Activated CD4-positive, alpha-beta T cell treated with anti-CD3 and anti-CD28 coated beads, Interleukin-2, amount 50 U/mL, for 48 hours (primary cell): ENCODE data around the gene GORASP1.

ENCODE experiments used
- DNase-seq, 2 experiments: peaks; one replicate each; pipeline ENCODE4 v3.0.0-alpha.2; 2020

GORASP1 gene

DNA sequence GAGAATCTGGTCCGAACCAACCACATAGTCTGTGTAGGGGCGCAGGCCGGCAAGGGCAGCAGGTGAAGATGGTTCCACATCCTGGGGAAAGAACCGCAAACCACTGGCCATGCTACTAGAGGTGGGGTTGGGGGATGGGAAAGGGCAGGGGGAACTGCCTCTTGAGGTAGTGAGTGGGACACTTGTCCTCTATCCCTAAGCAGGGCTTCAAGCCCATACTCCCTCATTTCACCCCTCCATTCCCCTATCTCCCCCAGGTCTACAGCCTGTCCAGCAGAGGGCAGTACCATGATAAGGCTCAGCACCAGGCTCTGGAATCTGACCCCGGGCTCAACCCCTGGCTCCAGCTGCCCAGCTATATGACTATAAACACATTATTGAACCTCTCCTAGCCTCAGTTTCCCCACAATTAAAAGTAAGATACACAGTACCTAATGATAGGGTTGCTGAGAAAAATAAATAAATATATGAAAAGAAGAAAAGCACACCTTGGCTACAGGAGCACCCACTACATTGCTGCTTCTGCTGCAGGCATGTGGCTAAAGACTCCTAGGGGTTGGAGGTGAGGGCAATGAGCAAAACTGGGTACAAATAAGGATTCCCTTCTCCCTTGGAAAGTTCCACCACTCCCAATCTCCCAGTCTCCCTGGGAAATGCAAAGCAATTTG is 6.3 kb downstream of the GORASP1 start:
- DNase-seq, result peak; percentile 47 to 54

DNA sequence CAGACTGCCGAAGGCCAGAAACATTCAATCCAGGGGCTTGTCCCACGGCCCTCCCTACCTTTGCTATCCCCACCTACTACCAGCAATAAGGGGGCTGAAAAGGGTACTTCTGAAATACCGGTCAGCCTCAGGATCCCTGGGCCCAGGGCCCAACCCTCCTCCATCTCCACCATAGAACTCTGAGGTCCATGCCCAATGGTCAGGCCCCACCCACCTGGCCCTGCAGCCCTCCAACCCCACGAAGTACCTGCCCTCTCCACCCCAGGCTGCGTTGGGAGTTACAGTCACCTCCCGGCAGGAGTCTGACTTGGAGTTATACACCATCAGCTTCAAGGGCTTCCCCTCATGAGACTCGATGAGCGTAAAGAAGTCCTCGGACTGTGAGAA is 6.9 kb downstream of the GORASP1 start:
- DNase-seq, result no peak

DNA sequence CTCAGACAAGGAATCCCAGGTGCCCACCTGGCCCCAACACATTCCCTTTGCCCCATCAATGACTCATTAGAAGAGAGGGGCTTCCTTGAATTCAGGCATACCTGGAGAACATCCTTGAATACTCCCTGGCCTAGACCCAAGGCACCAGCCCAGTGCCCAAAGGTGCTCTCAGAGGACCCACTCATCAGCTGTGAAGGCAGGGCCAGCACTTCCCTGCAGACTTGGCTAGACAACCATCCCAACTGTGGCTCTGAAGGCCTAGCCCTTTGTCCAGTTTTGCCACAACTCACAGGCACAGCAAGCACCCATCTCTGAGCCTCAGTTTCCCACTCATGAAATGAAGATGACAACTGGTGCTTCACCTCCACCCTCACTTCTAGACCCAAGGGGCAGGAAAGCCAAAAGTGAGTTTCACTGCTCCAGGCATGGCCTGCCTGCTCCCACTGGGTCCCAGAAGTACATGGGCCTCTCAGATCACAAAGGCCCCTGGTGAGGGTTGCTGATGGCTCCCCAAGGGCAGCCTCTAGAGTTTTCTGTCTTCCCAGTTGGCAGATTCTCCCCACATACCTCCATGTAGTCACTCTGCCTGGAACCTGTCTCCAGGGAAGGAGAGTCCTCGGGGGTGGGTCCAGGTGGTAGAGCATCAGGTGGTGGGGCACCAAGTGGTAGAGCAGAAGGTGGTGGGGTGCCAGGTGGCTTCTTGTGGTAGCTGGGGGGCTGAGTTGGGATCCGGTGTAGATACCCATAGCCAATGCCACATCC is 7.5 kb downstream of the GORASP1 start:
- DNase-seq, result no peak

DNA sequence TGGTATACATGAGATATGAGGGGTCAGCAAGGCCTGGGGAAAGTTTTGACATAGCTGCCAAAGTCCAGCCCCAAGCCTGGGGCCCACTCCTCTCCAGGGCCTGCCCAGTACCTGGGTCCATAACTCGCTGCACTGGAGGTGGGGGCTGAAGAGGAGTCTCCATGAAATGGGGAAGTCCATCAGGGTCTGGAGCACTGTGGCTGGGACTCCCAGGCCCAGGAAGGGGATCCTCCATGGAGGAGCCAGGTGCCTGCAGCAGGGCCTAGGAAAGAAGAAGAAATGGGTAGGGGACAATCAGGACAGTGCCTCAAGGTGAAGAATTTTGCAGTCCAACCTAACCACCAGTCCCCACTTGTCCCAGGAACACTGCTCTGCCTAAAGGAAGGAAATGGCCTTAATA is 8.2 kb downstream of the GORASP1 start:
- DNase-seq, result no peak

DNA sequence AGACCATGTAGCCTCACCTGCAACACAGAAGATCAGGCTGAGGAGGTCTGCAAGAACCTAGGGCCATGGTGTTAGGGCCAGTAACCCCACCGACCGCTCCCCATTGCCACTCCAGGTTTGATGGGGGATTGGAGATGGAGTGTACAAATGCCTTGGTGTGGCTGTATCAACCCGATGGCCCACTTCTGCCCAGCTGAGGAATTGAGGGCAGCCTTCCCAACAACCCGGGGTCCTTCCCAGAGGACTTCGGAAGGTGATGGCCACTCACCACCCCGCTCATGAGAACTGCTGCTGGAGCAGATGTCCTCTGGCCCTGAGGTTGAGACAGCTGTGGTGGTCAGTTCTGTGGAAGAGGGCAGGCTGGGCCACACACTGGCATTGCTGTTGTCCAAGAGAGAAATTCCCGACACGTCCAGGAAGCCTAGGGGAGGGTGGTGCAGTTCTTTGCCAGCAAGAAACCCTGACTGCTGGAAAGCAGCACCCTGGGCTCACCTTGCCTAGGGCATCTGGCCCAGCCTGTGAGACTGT is 8.9 kb downstream of the GORASP1 start:
- DNase-seq, result no peak

GRCh38 chr3:39097716-39098472 is 9.5 kb downstream of the GORASP1 start:
- no peak for DNase-seq

GRCh38 chr3:39096775-39097174 is 10.7 kb downstream of the GORASP1 start:
- DNase-seq, result no peak

DNA sequence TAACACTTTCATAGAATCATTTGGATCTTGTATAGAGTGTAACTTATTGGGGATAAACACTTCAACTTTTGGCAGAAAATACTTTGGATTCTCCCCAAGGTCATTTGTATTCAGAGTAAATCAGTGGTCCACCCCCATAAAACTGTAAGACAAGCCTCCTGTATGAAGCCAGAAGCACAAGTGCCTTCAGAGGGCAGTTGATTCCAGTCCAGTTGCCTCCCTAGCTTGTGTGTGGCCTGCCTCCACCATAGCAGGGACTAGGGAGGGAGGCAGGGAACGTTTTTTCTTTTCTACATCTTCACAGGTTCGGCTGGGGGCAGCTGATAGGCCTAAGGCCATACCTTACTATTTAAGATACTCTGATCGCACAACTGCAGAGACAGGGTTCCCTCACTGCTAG is 11.6 kb downstream of the GORASP1 start:
- DNase-seq, result no peak

GRCh38 chr3:39094851-39095677 is 12.4 kb downstream of the GORASP1 start:
- no peak for DNase-seq

DNA sequence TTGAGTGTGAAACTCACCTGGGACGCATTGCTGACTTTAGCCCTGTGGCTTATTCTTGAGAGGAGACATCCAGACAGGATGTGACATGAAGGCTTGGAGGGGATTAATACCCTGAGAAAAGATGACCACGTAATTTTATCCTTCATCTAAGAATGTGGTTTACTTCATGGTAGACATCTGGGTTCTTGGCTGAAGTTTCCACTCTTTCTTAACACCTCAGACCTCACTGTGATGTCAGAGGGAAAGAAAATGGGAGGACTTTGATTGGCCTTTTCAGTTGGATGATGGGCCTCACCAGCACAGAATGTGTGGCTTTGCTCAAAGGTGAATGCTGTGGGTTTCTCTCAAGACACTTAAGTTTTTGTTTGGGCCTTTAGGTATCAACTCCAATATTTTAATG is 16.5 kb downstream of the GORASP1 start:
- DNase-seq, result no peak

DNA sequence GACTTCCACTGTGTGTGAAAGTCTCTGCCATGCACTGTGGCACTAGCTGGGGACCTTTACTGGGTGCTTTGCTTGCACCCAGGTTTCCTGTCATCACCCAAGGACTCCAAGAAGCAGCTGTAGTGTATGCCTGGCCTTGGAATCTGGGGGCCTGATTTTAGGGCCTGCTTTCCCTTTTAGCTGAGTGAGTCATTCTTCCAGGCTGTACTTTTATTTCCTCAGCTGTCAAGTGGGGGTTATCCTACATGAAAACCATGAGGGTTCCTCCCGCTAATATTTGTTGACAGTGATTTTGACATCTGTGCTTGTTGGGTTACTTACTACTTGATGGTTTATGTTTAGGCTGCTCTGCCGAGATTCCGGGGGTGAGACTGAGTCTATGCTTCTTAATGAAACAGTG is 18.5 kb downstream of the GORASP1 start:
- no peak for DNase-seq

- no peak for DNase-seq
Observed at GRCh38 chr3:39088456-39088855, 19.0 kb downstream of the GORASP1 start.

- no peak for DNase-seq
Observed at GRCh38 chr3:39086144-39086543, 21.3 kb downstream of the GORASP1 start.

DNA sequence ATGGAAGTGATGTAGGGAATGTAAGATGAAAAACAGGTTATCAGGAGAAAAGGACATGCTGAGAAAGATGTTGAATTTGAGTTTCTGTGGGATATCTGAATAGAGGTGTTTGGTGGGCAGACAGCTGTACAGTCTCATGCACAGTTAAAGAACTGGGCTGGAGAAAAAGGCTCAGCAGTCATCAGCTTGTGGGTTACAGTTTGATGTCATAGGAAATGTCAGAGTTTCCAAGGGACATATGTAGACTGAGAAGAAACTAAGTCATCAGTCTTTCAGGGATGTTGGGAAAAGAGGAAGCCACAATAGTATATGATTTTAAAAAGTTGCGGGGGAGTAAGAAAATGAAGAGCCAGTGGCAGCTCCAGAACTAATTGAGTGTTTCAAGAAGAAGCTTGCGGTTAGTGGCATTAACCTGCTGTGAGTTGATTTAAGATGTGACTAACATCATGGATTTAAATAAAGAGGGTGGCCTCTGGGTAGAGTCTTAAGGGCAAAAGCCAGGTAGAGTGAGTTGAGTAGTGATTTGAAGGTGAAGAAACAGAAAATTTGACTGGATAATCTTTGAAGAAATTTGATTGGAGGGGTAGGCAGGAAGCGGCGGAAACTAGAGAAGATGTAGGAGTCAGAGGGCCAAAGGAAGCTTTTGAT is 24.6 kb downstream of the GORASP1 start:
- DNase-seq, result no peak

- no peak for DNase-seq
Observed at GRCh38 chr3:39080026-39080425, 27.4 kb downstream of the GORASP1 start.

DNA sequence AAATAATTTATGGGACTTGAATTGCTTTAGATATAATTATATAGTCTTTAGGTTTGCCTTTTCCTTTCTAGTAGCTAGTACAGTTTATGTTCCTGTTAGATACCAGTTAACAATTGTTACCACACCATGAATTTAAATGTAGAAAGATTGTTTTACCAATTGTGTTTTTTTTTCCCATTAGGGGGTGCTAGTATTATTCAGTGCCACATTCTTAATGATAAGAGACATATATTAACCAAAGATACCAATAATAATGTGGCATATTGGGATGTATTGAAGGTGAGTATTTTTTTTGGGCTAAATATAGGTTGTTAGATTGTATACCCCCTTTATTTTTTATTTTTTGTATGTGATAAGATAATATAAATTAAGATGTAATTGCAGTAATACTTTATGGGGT is 27.9 kb downstream of the GORASP1 start:
- DNase-seq, result no peak

DNA sequence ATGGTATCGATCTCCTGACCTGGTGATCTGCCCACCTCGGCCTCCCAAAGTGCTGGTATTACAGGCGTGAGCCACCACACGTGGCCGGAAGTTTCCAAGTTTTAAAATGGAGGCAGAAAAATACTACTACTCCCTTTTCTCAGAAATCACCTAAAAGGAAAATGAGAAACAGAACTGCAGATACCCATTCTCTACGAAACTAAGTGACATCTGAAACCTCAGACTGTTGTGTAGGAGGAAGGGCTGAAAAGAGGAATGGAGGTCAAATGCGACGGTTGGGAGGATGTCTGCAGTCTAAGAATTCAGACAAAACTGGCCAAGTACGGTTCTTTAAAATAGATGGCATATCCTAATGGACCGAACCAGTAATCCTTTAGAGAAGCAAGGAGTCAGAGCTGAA is 31.5 kb downstream of the GORASP1 start:
- no peak for DNase-seq

DNA sequence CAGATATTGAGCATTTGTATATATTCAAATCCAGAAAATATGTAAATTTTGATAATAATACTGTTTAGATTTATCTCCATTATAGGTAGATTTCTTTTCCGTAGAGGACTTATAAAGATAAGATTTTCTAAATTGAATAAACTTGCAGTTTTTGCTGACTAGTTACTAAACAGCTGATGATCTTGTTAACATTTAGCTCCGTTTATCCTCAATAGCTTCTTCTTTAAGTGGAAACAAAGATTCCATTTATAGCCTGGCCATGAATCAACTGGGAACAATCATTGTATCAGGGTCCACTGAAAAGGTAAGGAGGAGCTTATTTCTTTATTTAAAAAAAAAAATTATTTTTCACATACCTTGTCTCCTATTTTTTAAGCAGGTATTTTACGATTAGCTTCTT is 38.9 kb downstream of the GORASP1 start:
- no peak for DNase-seq

GRCh38 chr3:39067286-39067685 is 40.1 kb downstream of the GORASP1 start:
- DNase-seq, result no peak

GRCh38 chr3:39065197-39065596 is 42.2 kb downstream of the GORASP1 start:
- DNase-seq, result peak in 1 of 2 experiments; percentile 30

- DNase-seq, result no peak
Observed at GRCh38 chr3:39064646-39065045, 42.8 kb downstream of the GORASP1 start.

DNA sequence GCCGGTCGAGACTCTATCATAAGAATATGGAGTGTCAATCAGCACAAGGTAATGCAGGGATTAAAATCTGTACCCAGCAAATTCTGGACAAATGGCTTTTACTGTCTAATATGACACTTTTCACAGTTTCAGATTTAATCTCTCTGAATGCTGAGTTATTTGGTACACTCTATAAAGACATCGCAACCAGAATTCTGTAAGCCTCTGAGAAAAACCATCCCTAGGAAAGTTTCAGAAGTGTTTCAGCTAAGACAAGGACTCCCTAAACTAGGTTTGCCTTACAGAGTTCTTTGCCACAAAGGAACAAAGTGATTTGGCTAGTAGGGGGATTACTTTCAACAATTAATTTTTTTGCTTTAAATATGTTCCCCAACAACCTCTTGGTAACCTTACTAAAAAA is 44.3 kb downstream of the GORASP1 start:
- DNase-seq, result no peak
